ENCODE results near the gene CAMK2B.

CAMK2B gene

DNA sequence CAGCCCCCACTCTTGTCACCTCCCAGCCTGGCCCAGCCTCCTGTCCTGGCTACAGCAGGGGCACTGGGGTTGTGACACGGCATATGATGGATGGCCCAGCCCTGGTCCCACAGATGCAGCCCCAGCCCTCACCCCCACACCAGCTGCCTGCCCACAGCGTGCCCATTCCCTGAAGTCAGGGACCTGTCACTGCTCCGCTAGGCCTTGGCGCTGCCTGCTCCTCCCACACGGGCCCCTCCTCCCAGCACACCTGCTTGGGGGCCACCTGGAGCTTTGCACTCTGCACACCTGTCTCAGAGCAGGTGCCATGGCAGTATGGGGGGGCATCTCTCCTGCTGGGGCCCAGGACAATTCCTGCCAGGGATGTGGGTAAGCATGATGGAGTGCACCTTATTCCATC lies 139.7 kb downstream of the CAMK2B start:
- H3K4me3 ChIP-seq = no peak overlapping the region
- H4K20me1 ChIP-seq = no peaks in the 10 kb centered on the region
- no peaks in the 10 kb centered on the region for H3K27me3 ChIP-seq
- peak overlapping the region in 1 of 11 experiments; percentile 17; a peak in 1 of 22 replicates for H3K27ac ChIP-seq
- H3K4me1 ChIP-seq = peaks cover 0 to 35% (median 11%) of the 10 kb centered on the region in 10 experiments; a peak in 12 of 20 replicates
- H3K9me3 ChIP-seq (replicated peaks in 1 of 11) = peaks cover 15 to 25% (median 17%) of the 10 kb centered on the region in 11 experiments; a peak in 21 of 22 replicates
- 0 out of 22 replicates have a peak overlapping the region, but pooled peaks of 1 of the 11 experiments have one; percentile 4 for H3K9ac ChIP-seq
- TF ChIP-seq Cebpa-rat (IDR thresholded peaks at IDR 0.05) = no peak
- H3K36me3 ChIP-seq = no peaks in the 10 kb centered on the region
- H3K4me2 ChIP-seq = peak overlapping the region in 1 of 11 experiments; percentile 5; a peak in 1 of 22 replicates

DNA sequence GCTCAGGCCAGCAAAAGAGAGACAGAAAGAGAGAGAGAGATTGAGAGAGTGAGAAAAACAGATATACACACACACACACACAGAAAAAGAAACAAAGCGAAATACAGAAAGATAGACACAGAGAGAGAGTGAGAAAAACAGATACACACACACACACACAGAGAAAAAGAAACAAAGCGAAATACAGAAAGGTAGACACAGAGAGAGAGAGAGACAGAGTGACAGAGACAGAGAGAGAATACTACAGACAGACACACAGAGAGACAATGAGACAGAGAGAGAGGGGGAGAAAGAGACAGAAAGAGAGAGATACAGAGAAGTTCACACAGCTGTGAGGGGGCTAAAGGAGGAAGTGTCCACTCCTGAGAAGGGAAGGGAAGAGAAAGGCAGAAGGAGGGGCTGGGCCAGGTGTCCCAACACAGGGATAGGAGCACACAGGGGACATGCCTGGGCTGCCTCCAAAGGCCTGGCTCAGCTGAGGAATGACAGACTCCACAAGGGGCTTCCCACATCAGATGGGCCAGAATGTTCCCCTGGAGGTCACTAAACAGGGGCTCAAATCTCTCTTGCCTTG lies 140.4 kb downstream of the CAMK2B start:
- H3K9me3 ChIP-seq (replicated peaks in 1 of 11) = peaks cover 15 to 25% (median 17%) of the 10 kb centered on the region in 11 experiments; a peak in 21 of 22 replicates
- peak overlapping the region in 1 of 11 experiments; percentile 17; a peak in 1 of 22 replicates for H3K27ac ChIP-seq
- peak overlapping the region in 5 of 11 experiments; percentile 5 to 18 (median 15); a peak in 4 of 22 replicates for H3K4me2 ChIP-seq
- TF ChIP-seq Cebpa-rat (IDR thresholded peaks at IDR 0.05) = no peak
- H3K36me3 ChIP-seq = no peaks in the 10 kb centered on the region
- H4K20me1 ChIP-seq = no peaks in the 10 kb centered on the region
- H3K4me3 ChIP-seq = no peak overlapping the region
- H3K4me1 ChIP-seq = peaks cover 0 to 35% (median 11%) of the 10 kb centered on the region in 10 experiments; a peak in 12 of 20 replicates
- H3K9ac ChIP-seq = peak overlapping the region in 3 of 11 experiments; percentile 4 to 6 (median 4); a peak in 2 of 22 replicates
- H3K27me3 ChIP-seq = no peaks in the 10 kb centered on the region

GRCh38 chr7:44184206-44184872 lies 141.1 kb downstream of the CAMK2B start:
- Histone ChIP-seq H3K9me3 (replicated peaks in 1 of 11) (peaks cover 15 to 25% (median 17%) of the 10 kb centered on the region in 11 experiments; a peak in 21 of 22 replicates), H4K20me1 (no peaks in the 10 kb centered on the region), H3K4me2 (peak overlapping the region in 2 of 11 experiments; percentile 11 to 18; a peak in 1 of 22 replicates), H3K4me1 (peaks cover 0 to 35% (median 13%) of the 10 kb centered on the region in 10 experiments; a peak in 14 of 20 replicates), H3K9ac (peak overlapping the region in 2 of 11 experiments; percentile 4 to 6; a peak in 2 of 22 replicates), H3K36me3 (no peaks in the 10 kb centered on the region), H3K27ac (no peak overlapping the region), H3K4me3 (no peak overlapping the region), H3K27me3 (no peaks in the 10 kb centered on the region)
- no peak for TF ChIP-seq Cebpa-rat (IDR thresholded peaks at IDR 0.05)

- H3K27ac ChIP-seq = no peak overlapping the region
- no peaks in the 10 kb centered on the region for H4K20me1 ChIP-seq
- H3K4me1 ChIP-seq = peaks cover 0 to 33% (median 14%) of the 10 kb centered on the region in 10 experiments; a peak in 14 of 20 replicates
These were observed 142.0 kb downstream of the CAMK2B start for GRCh38 chr7:44183386-44183785.

GRCh38 chr7:44182827-44183226 lies 142.6 kb downstream of the CAMK2B start:
- Histone ChIP-seq H3K9ac (no peak overlapping the region), H3K4me2 (no peak overlapping the region), H3K36me3 (no peaks in the 10 kb centered on the region), H3K4me3 (no peak overlapping the region), H3K4me1 (peaks cover 0 to 28% (median 14%) of the 10 kb centered on the region in 10 experiments; a peak in 14 of 20 replicates), H3K27ac (no peak overlapping the region), H4K20me1 (no peaks in the 10 kb centered on the region), H3K27me3 (no peaks in the 10 kb centered on the region), H3K9me3 (replicated peaks in 1 of 11) (peaks cover 15 to 25% (median 17%) of the 10 kb centered on the region in 11 experiments; a peak in 21 of 22 replicates)
- TF ChIP-seq Cebpa-rat (IDR thresholded peaks at IDR 0.05) = no peak

More at GRCh38 chr7:44183386-44183785, 142.0 kb downstream of the CAMK2B start:
- Histone ChIP-seq H3K9me3 (replicated peaks in 1 of 11) (peaks cover 15 to 25% (median 17%) of the 10 kb centered on the region in 11 experiments; a peak in 21 of 22 replicates), H3K4me3 (no peak overlapping the region), H3K4me2 (no peak overlapping the region), H3K9ac (no peak overlapping the region), H3K27me3 (no peaks in the 10 kb centered on the region), H3K36me3 (no peaks in the 10 kb centered on the region)
- no peak for TF ChIP-seq Cebpa-rat (IDR thresholded peaks at IDR 0.05)

DNA sequence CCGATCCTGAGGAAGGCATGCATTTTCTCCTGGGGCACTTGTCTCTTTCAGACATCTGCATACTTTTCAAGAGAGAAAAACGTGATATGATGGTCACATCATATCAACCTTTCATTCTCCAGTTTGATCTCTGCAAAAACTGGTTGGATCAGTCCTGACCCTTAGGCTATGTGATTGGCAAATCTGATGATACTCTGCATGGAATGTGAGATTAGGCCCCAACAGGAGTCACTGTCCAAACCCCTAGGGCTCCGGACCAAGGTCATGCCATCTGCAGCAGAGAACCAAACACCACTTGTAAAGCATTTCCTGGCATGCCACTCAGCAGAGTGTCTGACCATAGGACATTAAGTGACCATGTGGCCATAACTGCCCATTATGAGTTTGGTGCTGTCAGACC lies 144.8 kb downstream of the CAMK2B start:
- no peaks in the 10 kb centered on the region for H4K20me1 ChIP-seq
- no peak for TF ChIP-seq Cebpa-rat (IDR thresholded peaks at IDR 0.05)
- peaks cover 4 to 34% (median 12%) of the 10 kb centered on the region in 10 experiments; a peak in 16 of 20 replicates for H3K4me1 ChIP-seq

GRCh38 chr7:44177570-44178131 lies 147.7 kb downstream of the CAMK2B start:
- Histone ChIP-seq H4K20me1 (no peaks in the 10 kb centered on the region), H3K36me3 (no peaks in the 10 kb centered on the region), H3K27me3 (no peaks in the 10 kb centered on the region), H3K4me2 (no peak overlapping the region), H3K27ac (no peak overlapping the region), H3K4me3 (no peak overlapping the region), H3K9ac (no peak overlapping the region), H3K4me1 (peaks cover 0 to 26% (median 7%) of the 10 kb centered on the region in 10 experiments; a peak in 9 of 20 replicates), H3K9me3 (replicated peaks in 1 of 11) (peaks cover 11 to 19% (median 13%) of the 10 kb centered on the region in 11 experiments; a peak in 21 of 22 replicates)
- no peak for TF ChIP-seq Cebpa-rat (IDR thresholded peaks at IDR 0.05)

More for the DNA sequence above, 144.8 kb downstream of the CAMK2B start:
- no peak overlapping the region for H3K27ac ChIP-seq
- no peak overlapping the region for H3K9ac ChIP-seq
- H3K4me3 ChIP-seq = no peak overlapping the region
- H3K36me3 ChIP-seq = no peaks in the 10 kb centered on the region
- peaks cover 15 to 25% (median 17%) of the 10 kb centered on the region in 11 experiments; a peak in 21 of 22 replicates for H3K9me3 ChIP-seq (replicated peaks in 1 of 11)
- H3K4me2 ChIP-seq = no peak overlapping the region
- H3K27me3 ChIP-seq = no peaks in the 10 kb centered on the region

DNA sequence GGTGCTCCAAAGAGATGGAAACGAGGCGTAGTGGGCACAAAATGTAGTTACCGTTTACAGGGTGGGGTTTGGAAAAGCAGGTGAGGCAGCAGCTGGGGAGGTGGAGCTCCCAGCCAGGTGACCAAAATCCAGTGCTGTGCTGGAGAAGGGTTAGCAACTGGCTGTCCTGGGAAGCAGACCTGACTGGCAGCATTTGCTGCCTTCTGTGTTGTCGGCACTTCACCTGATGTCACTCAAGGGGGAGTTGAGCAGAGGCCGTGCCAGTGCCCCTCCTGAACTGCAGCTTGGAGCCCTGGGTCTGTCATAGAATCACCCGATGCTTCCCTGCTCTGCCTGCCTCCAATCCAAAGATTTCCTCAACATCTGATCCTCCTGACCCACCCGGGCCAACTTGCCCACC lies 148.9 kb downstream of the CAMK2B start:
- no peaks in the 10 kb centered on the region for H3K27me3 ChIP-seq
- H4K20me1 ChIP-seq = no peaks in the 10 kb centered on the region
- H3K36me3 ChIP-seq = no peaks in the 10 kb centered on the region
- peak overlapping the region in 3 of 11 experiments; percentile 11 to 27 (median 21); a peak in 3 of 22 replicates for H3K4me2 ChIP-seq
- H3K9ac ChIP-seq = no peak overlapping the region
- no peak for TF ChIP-seq Cebpa-rat (IDR thresholded peaks at IDR 0.05)
- H3K4me3 ChIP-seq = no peak overlapping the region
- H3K4me1 ChIP-seq = peaks cover 0 to 26% (median 7%) of the 10 kb centered on the region in 10 experiments; a peak in 9 of 20 replicates
- no peak overlapping the region for H3K27ac ChIP-seq
- peaks cover 0 to 16% (median 9%) of the 10 kb centered on the region in 11 experiments; a peak in 12 of 22 replicates for H3K9me3 ChIP-seq (replicated peaks in 1 of 11)
